ENCODE results near the gene PLCB2.

- TF ChIP-seq HDAC6 (IDR thresholded peaks at IDR 0.05; ENCODE audit: low read depth, low read length) (no peak), ZZZ3 (IDR thresholded peaks at IDR 0.05) (no peak), JUN (IDR thresholded peaks at IDR 0.05; ENCODE audit: borderline replicate concordance, low read depth, low read length) (no peak), JUN (CRISPR knock-in tag; IDR thresholded peaks at IDR 0.05; ENCODE audit: borderline replicate concordance) (no peak)
Measured at GRCh38 chr15:40298216-40298935, 9.4 kb downstream of the PLCB2 start.
